ENCODE data around the gene CNPY1. TPM values are rescaled to one million over a fixed set of nuclear protein-coding genes. Genes with fewer than 3 reads are reported as not detected.

CNPY1 gene
- total RNA-seq, 4 donors from 2014 or later: not detected

DNA sequence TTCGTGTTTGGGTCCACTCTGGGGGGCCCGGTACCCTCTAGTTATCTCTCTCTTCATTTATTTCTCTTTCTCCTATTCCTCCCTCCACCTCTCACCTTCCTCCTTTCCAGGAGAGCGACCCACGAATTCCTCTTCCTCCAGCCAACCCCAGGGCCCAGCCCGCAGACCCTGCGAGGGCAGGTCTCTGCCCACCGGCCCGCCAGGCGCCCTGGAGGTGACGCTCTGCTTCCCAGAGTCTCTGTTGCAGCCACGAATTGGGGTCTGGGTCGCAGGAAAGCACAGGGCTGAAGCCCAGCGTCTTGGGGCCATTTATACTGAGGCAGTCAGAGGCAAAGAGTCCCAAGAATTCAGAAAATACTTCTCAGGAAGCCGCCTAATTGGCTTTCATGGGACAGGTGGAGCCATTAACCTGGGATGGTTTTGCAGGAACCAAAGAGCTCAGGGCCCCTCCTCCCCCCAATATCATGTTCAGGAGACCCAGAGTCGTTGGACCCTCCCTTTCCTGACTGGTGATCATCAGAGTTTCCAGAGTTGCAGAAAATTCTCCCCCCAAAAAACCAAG lies 91.1 kb downstream of the CNPY1 start:
- Histone ChIP-seq H3K27ac (replicated peaks in 1 of 4) (no peak overlapping the region), H3K4me3 (no peak overlapping the region), H3K4me1 (peaks cover 44 to 73% (median 63%) of the 10 kb centered on the region in 4 donors), H3K9me3 (no peaks in the 10 kb centered on the region), H3K36me3 (no peaks in the 10 kb centered on the region), H3K27me3 (peaks cover 16 to 97% (median 82%) of the 10 kb centered on the region in 4 donors)
- no peak for DNase-seq (ENCODE audit: extremely low spot score)
- WGBS: 2% methylated on average over 15 of the region's 15 CpGs
- intact Hi-C loops (cut with DNase I): no loop called here
- TF ChIP-seq, protein P1, sequence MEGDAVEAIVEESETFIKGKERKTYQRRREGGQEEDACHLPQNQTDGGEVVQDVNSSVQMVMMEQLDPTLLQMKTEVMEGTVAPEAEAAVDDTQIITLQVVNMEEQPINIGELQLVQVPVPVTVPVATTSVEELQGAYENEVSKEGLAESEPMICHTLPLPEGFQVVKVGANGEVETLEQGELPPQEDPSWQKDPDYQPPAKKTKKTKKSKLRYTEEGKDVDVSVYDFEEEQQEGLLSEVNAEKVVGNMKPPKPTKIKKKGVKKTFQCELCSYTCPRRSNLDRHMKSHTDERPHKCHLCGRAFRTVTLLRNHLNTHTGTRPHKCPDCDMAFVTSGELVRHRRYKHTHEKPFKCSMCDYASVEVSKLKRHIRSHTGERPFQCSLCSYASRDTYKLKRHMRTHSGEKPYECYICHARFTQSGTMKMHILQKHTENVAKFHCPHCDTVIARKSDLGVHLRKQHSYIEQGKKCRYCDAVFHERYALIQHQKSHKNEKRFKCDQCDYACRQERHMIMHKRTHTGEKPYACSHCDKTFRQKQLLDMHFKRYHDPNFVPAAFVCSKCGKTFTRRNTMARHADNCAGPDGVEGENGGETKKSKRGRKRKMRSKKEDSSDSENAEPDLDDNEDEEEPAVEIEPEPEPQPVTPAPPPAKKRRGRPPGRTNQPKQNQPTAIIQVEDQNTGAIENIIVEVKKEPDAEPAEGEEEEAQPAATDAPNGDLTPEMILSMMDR (IDR thresholded peaks at IDR 0.05): no peak
- TF ChIP-seq POLR2AphosphoS5 (IDR thresholded peaks at IDR 0.05): no peak
- no peak for TF ChIP-seq POLR2A (IDR thresholded peaks at IDR 0.05; ENCODE audit: low read depth)
- TF ChIP-seq EP300 (IDR thresholded peaks at IDR 0.05): no peak

DNA sequence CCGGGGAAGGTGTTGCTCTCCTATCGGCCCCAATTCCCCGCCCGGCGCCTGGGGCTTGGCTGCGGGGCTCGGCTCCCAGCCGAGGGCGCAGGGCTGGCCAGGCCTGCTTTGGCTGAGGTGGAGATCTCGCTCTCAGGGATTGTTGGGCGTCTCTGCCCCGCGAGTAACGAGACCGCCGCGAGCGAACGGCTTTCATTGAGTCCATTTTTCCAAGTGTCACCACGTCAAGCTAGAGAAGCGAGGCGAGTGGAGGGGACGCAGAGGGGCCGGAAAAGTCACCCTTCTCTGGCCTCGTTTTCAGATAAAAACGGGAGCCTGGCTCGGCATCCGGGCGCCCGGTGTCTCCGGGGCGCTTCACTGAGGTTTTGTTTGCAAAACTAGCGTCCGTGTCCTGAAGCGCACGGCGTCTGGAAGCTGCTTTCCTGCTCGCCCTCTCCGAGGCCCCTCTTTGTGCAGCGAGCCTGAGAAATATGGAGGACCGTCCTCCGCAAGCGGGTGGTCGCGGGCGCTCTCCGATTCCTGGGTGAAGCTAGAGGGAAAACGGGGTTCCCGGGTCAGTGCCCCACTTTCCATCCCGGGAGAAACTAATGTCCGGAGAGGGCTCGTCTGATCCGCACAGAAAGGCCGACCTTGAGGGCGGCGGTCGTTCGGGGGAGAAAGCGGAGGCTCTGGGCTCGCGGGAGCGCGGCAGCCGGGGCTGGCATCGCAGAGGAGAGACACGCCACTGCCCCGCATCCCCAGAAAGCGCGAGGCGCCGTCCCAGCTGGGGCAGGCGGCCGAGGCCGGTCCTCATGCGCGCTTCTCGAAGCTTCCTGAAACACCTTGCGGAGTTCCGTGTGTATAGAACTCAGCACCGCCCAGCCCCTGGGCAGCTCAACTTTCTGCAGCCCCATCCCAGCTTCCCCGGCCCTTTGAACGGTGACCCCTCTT lies 91.9 kb downstream of the CNPY1 start:
- intact Hi-C loops (cut with DNase I): no loop called here
- no peak for DNase-seq (ENCODE audit: extremely low spot score)
- Histone ChIP-seq H3K4me3 (peak overlapping the region; percentile 1 to 21 (median 18)), H3K27ac (replicated peaks in 1 of 4) (no peak overlapping the region), H3K27me3 (peaks cover 15 to 97% (median 82%) of the 10 kb centered on the region in 4 donors), H3K4me1 (peaks cover 44 to 75% (median 68%) of the 10 kb centered on the region in 4 donors), H3K9me3 (no peaks in the 10 kb centered on the region), H3K36me3 (no peaks in the 10 kb centered on the region)
- 6% methylated on average over 21 of the region's 82 CpGs for WGBS
- TF ChIP-seq POLR2AphosphoS5 (IDR thresholded peaks at IDR 0.05): no peak
- no peak for TF ChIP-seq POLR2A (IDR thresholded peaks at IDR 0.05; ENCODE audit: low read depth)
- no peak for TF ChIP-seq EP300 (IDR thresholded peaks at IDR 0.05)
- TF ChIP-seq, protein P1 (IDR thresholded peaks at IDR 0.05): no peak

GRCh38 chr7:155453296-155454182 lies 92.8 kb downstream of the CNPY1 start:
- Histone ChIP-seq H3K27me3 (peaks cover 11 to 97% (median 82%) of the 10 kb centered on the region in 4 donors), H3K36me3 (no peaks in the 10 kb centered on the region), H3K27ac (replicated peaks in 1 of 4) (no peak overlapping the region), H3K9me3 (no peaks in the 10 kb centered on the region), H3K4me1 (peaks cover 36 to 75% (median 68%) of the 10 kb centered on the region in 4 donors), H3K4me3 (peak overlapping the region; percentile 1 to 21 (median 18))
- TF ChIP-seq POLR2AphosphoS5 (IDR thresholded peaks at IDR 0.05) (no peak), EP300 (IDR thresholded peaks at IDR 0.05) (no peak), POLR2A (IDR thresholded peaks at IDR 0.05; ENCODE audit: low read depth) (no peak)
- TF ChIP-seq, protein P1 (IDR thresholded peaks at IDR 0.05): no peak
- intact Hi-C loops (cut with DNase I): no loop called here
- 4% methylated on average over 18 of the region's 57 CpGs for WGBS
- DNase-seq (ENCODE audit: extremely low spot score): no peak

GRCh38 chr7:155452505-155453295 lies 93.7 kb downstream of the CNPY1 start:
- Histone ChIP-seq H3K4me1 (peaks cover 31 to 73% (median 63%) of the 10 kb centered on the region in 4 donors), H3K27ac (replicated peaks in 1 of 4) (no peak overlapping the region)
- 22% methylated on average over 5 of the region's 5 CpGs for WGBS

More at GRCh38 chr7:155452505-155453295, 93.7 kb downstream of the CNPY1 start:
- Histone ChIP-seq H3K27me3 (peaks cover 7 to 97% (median 82%) of the 10 kb centered on the region in 4 donors), H3K36me3 (no peaks in the 10 kb centered on the region), H3K9me3 (no peaks in the 10 kb centered on the region), H3K4me3 (no peak overlapping the region)
- intact Hi-C loops (cut with DNase I): no loop called here
- TF ChIP-seq POLR2AphosphoS5 (IDR thresholded peaks at IDR 0.05) (no peak), POLR2A (IDR thresholded peaks at IDR 0.05; ENCODE audit: low read depth) (no peak)
- DNase-seq (ENCODE audit: extremely low spot score): no peak
